HepG2 (cell line): ENCODE results near the gene ARHGAP35.

Experiments
- EP300 ChIP-seq, 3 experiments: sonication (generic) in 1 of 3; formaldehyde crosslinking in 1 of 3; IDR thresholded peaks; 2 replicates each; pipeline versions ENCODE4 v1.5.1 to v1.6.1; 2011 to 2020; ENCODE audit warnings: low read depth in 2 of 3, low read length in 2 of 3, borderline replicate concordance in 1 of 3, improper control_type of control experiment in 1 of 3, mild to moderate bottlenecking in 1 of 3, missing genetic modification reagents in 1 of 3, moderate library complexity in 1 of 3
- KLF11 ChIP-seq: IDR thresholded peaks from 2 replicates; pipeline ENCODE4 v1.6.1; 2016; ENCODE audit warnings: missing compliant biosample characterization
- MZF1 ChIP-seq: sonication (generic); formaldehyde crosslinking; IDR thresholded peaks from 2 replicates; pipeline ENCODE4 v1.8.1; 2023; ENCODE audit warnings: mild to moderate bottlenecking, missing genetic modification reagents, borderline replicate concordance
- NFE2 ChIP-seq: sonication (generic); formaldehyde crosslinking; IDR thresholded peaks from 2 replicates; pipeline ENCODE4 v1.4.0; 2020; ENCODE audit warnings: missing genetic modification reagents
- RAD21 ChIP-seq: fragments of 450-650 bp; formaldehyde crosslinking; IDR thresholded peaks from 2 replicates; pipeline ENCODE4 v1.5.0; 2020; ENCODE audit warnings: mild to moderate bottlenecking
- ZNF124 ChIP-seq: sonication (generic); formaldehyde crosslinking; IDR thresholded peaks from 2 replicates; pipeline ENCODE4 v1.4.0; 2020; ENCODE audit warnings: missing genetic modification reagents
- ZNF274 ChIP-seq: sonication (generic); formaldehyde crosslinking; IDR thresholded peaks from 2 replicates; pipeline ENCODE4 v1.5.1; 2020; ENCODE audit warnings: mild to moderate bottlenecking, missing genetic modification reagents
- ZNF501 ChIP-seq: sonication (generic); formaldehyde crosslinking; IDR thresholded peaks from 2 replicates; pipeline ENCODE4 v1.5.1; 2020; ENCODE audit warnings: mild to moderate bottlenecking, moderate library complexity, missing genetic modification reagents
- TF ChIP-seq, protein P1 (sequence below): IDR thresholded peaks from 2 replicates; pipeline ENCODE4 v1.6.1; 2012; ENCODE audit warnings: inconsistent platforms
- TF ChIP-seq, protein P2 (sequence below): IDR thresholded peaks from 2 replicates; pipeline ENCODE4 v1.6.1; 2016; ENCODE audit warnings: missing genetic modification reagents, missing compliant biosample characterization

DNA sequence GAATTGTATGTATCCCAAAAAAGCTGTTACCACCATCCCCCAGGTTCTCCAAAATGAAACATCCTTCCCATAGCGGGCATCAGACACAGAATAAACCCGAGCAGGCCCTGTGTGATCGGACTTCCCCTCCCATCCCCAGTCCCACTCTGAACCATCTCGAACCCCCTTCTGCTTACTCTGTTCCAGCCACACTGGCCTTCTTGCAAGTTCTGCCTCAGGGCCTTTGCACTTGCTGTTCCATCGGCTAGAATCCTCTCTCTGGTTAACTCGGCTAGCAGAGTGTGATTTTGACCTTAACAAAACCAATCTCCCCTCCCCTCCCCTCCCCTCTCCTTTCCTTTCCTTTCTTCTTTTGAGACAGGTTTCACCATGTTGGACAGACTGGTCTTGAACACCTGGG is 25.8 kb upstream of the ARHGAP35 start:
- TF ChIP-seq, protein P1, sequence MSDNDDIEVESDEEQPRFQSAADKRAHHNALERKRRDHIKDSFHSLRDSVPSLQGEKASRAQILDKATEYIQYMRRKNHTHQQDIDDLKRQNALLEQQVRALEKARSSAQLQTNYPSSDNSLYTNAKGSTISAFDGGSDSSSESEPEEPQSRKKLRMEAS = no peak
- no peak for TF ChIP-seq MZF1 (CRISPR knock-in tag)
- TF ChIP-seq KLF11 (CRISPR knock-in tag) = no peak
- TF ChIP-seq ZNF501 (CRISPR knock-in tag) = no peak
- TF ChIP-seq ZNF124 = no peak
- no peak for TF ChIP-seq RAD21 (CRISPR knock-in tag)
- no peak for TF ChIP-seq EP300 (IDR thresholded peaks at IDR 0.05; ENCODE audit: low read depth in 2 of 2, low read length in 2 of 2)
- no peak for TF ChIP-seq EP300 (CRISPR knock-in tag; IDR thresholded peaks at IDR 0.05; ENCODE audit: borderline replicate concordance)
- no peak for TF ChIP-seq NFE2
- TF ChIP-seq ZNF274 (CRISPR knock-in tag) = no peak
- TF ChIP-seq, protein P2, sequence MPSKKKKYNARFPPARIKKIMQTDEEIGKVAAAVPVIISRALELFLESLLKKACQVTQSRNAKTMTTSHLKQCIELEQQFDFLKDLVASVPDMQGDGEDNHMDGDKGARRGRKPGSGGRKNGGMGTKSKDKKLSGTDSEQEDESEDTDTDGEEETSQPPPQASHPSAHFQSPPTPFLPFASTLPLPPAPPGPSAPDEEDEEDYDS (CRISPR knock-in tag) = no peak
